Thymus (tissue), 11 donors: Measurements from ENCODE around the gene SPINT2. TPM values are rescaled to one million over a fixed set of nuclear protein-coding genes. Genes with fewer than 3 reads are reported as not detected.
"Not testable (repeated sequence)": the region's sequence is repeated elsewhere in the genome, so short reads cannot be mapped to it uniquely, and the experiment has no call there.

ENCODE experiments used
- DNase-seq, 9 donors: peaks; one replicate each; pipeline ENCODE4 v3.0.0-alpha.2; 2013; ENCODE audit warnings: low spot score in 9 of 9, low read depth in 6 of 9, missing footprints in 1 of 9
- H3K27ac ChIP-seq, 2 donors: one replicate each; pipeline ENCODE4 v1.5.1; 2013; ENCODE audit warnings: control low read depth in 1 of 2, low read depth in 1 of 2, low read length in 1 of 2, mild to moderate bottlenecking in 1 of 2, moderate library complexity in 1 of 2
- H3K27me3 ChIP-seq, 2 donors: one replicate each; pipeline ENCODE4 v1.5.1; 2013; ENCODE audit warnings: low read length in 1 of 2; ENCODE audit not compliant: control insufficient read depth in 2 of 2, insufficient read depth in 1 of 2
- H3K36me3 ChIP-seq, 2 donors: one replicate each; pipeline ENCODE4 v1.5.1; 2013; ENCODE audit warnings: low read length in 1 of 2, mild to moderate bottlenecking in 1 of 2, moderate library complexity in 1 of 2; ENCODE audit not compliant: control insufficient read depth in 2 of 2, insufficient read depth in 2 of 2
- H3K4me1 ChIP-seq, 2 donors: one replicate each; pipeline ENCODE4 v1.5.1; 2013; ENCODE audit warnings: low read length in 2 of 2; ENCODE audit not compliant: control insufficient read depth in 2 of 2, insufficient read depth in 2 of 2
- H3K4me3 ChIP-seq, 2 donors: one replicate each; pipeline ENCODE4 v1.5.1; 2013; ENCODE audit warnings: low read length in 2 of 2, control low read depth in 1 of 2, mild to moderate bottlenecking in 1 of 2
- H3K9me3 ChIP-seq, 2 donors: one replicate each; pipeline ENCODE4 v1.5.1; 2013; ENCODE audit warnings: low read length in 1 of 2, mild to moderate bottlenecking in 1 of 2; ENCODE audit not compliant: control insufficient read depth in 2 of 2, insufficient read depth in 1 of 2
- WGBS: extraction: QIAGEN DNeasy Blood & Tissue Kit; methylation state at CpG from one replicate; pipeline ENCODE4 v1.1.7; 2013; 5-methylcytosine and 5-hydroxymethylcytosine counted together
- polyA plus RNA-seq: library from polyadenylated mRNA; stranded (reverse); fragments of 200-250 nt; gene quantifications from one replicate; pipeline ENCODE4 v1.2.3, GENCODE V29; 2013
- total RNA-seq: library from RNA; stranded (reverse); fragments of 120-200 nt; gene quantifications from one replicate; pipeline ENCODE4 v1.2.4, GENCODE V29; 2013
- donor health status: healthy.

SPINT2 gene
- total and polyA plus RNA-seq, 2 donors, result 107 to 253 TPM

DNA sequence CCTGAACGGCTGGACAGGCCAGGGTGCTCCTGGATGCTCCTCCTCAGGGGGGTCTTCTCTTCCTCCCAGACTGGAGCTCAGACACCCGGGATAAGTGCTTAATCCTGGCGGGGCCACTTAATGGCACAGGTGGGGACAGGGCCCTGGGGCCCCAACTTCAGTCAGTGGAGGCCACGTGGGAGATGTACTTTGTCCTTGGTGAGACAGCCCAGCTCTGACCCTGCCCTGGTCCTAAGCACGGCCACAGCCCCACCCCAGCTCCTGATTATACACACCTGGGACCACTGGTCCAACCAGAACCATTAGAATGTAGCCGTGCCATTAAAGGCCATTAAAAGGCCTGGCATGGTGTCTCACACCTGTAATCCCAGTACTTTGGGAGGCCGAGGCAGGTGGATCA lies 16.0 kb upstream of the SPINT2 start:
- Histone ChIP-seq H3K4me1 (peaks cover 0 to 7% of the 10 kb centered on the region in 2 donors), H3K27ac (no peak overlapping the region), H3K4me3 (no peak overlapping the region), H3K36me3 (no peaks in the 10 kb centered on the region), H3K27me3 (peaks cover 0 to 18% of the 10 kb centered on the region in 2 donors), H3K9me3 (no peaks in the 10 kb centered on the region)
- WGBS, result 96% methylated on average over 7 of the region's 7 CpGs
- no peak for DNase-seq

GRCh38 chr19:38250428-38250820 lies 13.9 kb upstream of the SPINT2 start:
- H3K9me3 ChIP-seq, result no peaks in the 10 kb centered on the region
- no peak for DNase-seq
- peaks cover 6 to 34% of the 10 kb centered on the region in 2 donors for H3K27me3 ChIP-seq
- no peak overlapping the region for H3K4me3 ChIP-seq
- H3K4me1 ChIP-seq, result peaks cover 0 to 4% of the 10 kb centered on the region in 2 donors
- no peaks in the 10 kb centered on the region for H3K36me3 ChIP-seq
- no peak overlapping the region for H3K27ac ChIP-seq

- Histone ChIP-seq H3K27ac (peak overlapping the region in 1 of 2 donors; percentile 26), H3K4me3 (no peak overlapping the region), H3K9me3 (no peaks in the 10 kb centered on the region), H3K4me1 (peaks cover 0 to 4% of the 10 kb centered on the region in 2 donors), H3K36me3 (no peaks in the 10 kb centered on the region), H3K27me3 (peaks cover 11 to 40% of the 10 kb centered on the region in 2 donors)
- 90% methylated on average over 18 of the region's 18 CpGs for WGBS
- no peak for DNase-seq
Observed at GRCh38 chr19:38250821-38251563, 13.4 kb upstream of the SPINT2 start.

GRCh38 chr19:38251564-38252051 lies 12.8 kb upstream of the SPINT2 start:
- H3K4me1 ChIP-seq, result peaks cover 2 to 4% of the 10 kb centered on the region in 2 donors
- 38% methylated on average over 10 of the region's 10 CpGs for WGBS
- no peaks in the 10 kb centered on the region for H3K9me3 ChIP-seq
- peak overlapping the region in 1 of 2 donors; percentile 26 for H3K27ac ChIP-seq
- no peaks in the 10 kb centered on the region for H3K36me3 ChIP-seq
- H3K4me3 ChIP-seq, result no peak overlapping the region
- H3K27me3 ChIP-seq, result peaks cover 17 to 46% of the 10 kb centered on the region in 2 donors
- no peak for DNase-seq

DNA sequence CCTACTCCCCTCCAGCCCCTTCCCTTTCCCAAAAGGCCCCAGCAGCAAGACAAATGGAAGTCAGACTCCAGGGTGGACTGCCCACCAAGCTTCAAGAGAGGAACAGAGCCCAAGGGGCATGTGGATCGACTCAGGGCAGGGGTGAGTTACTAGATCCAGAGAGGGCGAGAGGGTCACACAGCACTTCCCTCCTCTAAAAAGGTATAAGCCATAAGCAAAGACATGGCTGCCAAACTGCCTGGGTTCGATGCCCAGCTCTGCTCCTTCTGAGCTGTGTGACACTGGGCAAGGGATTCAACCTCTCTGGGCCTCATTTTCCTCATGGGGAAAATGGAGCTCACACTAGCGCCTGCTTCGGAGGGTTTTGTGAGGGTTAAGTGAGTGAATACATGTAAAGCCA lies 12.0 kb upstream of the SPINT2 start:
- Histone ChIP-seq H3K36me3 (no peaks in the 10 kb centered on the region), H3K4me1 (peaks cover 2 to 4% of the 10 kb centered on the region in 2 donors), H3K27me3 (peaks cover 21 to 53% of the 10 kb centered on the region in 2 donors), H3K27ac (no peak overlapping the region), H3K9me3 (no peaks in the 10 kb centered on the region), H3K4me3 (no peak overlapping the region)
- WGBS, result 94% methylated on average over 5 of the region's 5 CpGs
- DNase-seq, result no peak

- H3K4me3 ChIP-seq, result no peak overlapping the region
- H3K4me1 ChIP-seq, result peaks cover 2 to 4% of the 10 kb centered on the region in 2 donors
- WGBS, result 70% methylated on average over 21 of the region's 21 CpGs
- no peaks in the 10 kb centered on the region for H3K36me3 ChIP-seq
- H3K27me3 ChIP-seq, result peaks cover 21 to 55% of the 10 kb centered on the region in 2 donors
- H3K9me3 ChIP-seq, result no peaks in the 10 kb centered on the region
- H3K27ac ChIP-seq, result no peak overlapping the region
- DNase-seq, result no peak
Observed at GRCh38 chr19:38252941-38253691, 11.3 kb upstream of the SPINT2 start.

DNA sequence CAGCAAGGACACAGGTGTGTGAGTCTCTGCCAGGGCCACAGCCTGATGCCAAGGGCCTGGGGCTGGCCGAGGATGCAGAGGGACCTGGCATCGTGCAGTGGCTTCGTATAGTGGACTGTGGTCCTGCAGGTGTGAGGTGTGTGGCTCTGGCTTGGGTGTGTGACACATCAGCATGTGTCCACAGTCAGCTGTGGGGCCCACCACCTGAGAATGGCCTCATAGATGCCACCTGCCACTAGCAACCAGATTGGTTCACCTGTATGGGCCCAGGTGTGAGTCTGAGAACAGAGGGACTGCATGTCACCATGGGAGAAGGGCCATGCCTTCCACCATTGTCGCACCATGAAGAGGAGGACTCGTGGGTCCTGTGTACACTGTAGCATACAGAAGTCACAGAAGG lies 10.6 kb upstream of the SPINT2 start:
- 96% methylated on average over 5 of the region's 5 CpGs for WGBS
- no peaks in the 10 kb centered on the region for H3K9me3 ChIP-seq
- peaks cover 21 to 56% of the 10 kb centered on the region in 2 donors for H3K27me3 ChIP-seq
- no peak overlapping the region for H3K4me3 ChIP-seq
- no peak for DNase-seq
- no peaks in the 10 kb centered on the region for H3K36me3 ChIP-seq
- H3K27ac ChIP-seq, result no peak overlapping the region
- peaks cover 2 to 4% of the 10 kb centered on the region in 2 donors for H3K4me1 ChIP-seq

GRCh38 chr19:38255383-38256014 lies 8.9 kb upstream of the SPINT2 start:
- H3K27me3 ChIP-seq, result peaks cover 21 to 56% of the 10 kb centered on the region in 2 donors
- H3K36me3 ChIP-seq, result no peaks in the 10 kb centered on the region
- no peak for DNase-seq
- H3K9me3 ChIP-seq, result no peaks in the 10 kb centered on the region
- H3K4me1 ChIP-seq, result peaks cover 2 to 4% of the 10 kb centered on the region in 2 donors
- no peak overlapping the region for H3K27ac ChIP-seq
- H3K4me3 ChIP-seq, result no peak overlapping the region
- 62% methylated on average over 17 of the region's 17 CpGs for WGBS

DNA sequence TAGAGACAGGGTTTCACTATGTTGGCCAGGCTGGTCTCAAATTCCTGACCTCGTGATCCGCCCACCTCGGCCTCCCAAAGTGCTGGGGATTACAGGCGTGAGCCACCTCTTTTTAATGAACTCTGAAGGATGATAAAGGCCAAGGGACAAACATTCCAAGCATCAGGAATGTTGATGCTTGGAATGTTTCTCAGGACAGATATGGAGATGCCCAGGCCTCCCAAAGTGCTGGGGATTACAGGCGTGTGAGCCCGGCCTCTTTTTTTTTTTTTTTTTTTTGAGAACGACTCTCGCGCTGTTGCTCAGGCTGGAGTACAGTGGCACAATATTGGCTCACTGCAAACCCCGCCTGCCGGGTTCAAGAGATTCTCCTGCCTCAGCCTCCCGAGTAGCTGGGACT lies 2.4 kb upstream of the SPINT2 start:
- H3K4me1 ChIP-seq, result peaks cover 23 to 24% of the 10 kb centered on the region in 2 donors
- not testable (repeated sequence) for H3K4me3 ChIP-seq, H3K36me3 ChIP-seq, H3K27ac ChIP-seq, H3K9me3 ChIP-seq, DNase-seq
- peaks cover 2 to 14% of the 10 kb centered on the region in 2 donors for H3K27me3 ChIP-seq
- WGBS, result 96% methylated on average over 12 of the region's 12 CpGs
